ENCODE results near the gene HADHA. TPM values are rescaled to one million over a fixed set of nuclear protein-coding genes. Genes with fewer than 3 reads are reported as not detected.

Gene HADHA
- total RNA-seq, 1 experiment from 2014 or later: 112 TPM

- peaks cover 15 to 26% of the 10 kb centered on the region in 2 experiments for H3K4me1 Mint-ChIP-seq
- Histone ChIP-seq H3K23me2 (ENCODE audit: insufficient read length, low read depth, low read length, poor library complexity, severe bottlenecking) (peaks cover 22% of the 10 kb centered on the region), H3K9ac (ENCODE audit: extremely low read depth, insufficient read length, low read length) (no peak overlapping the region), H3K14ac (ENCODE audit: insufficient read depth, low read length) (no peak overlapping the region), H3K4me2 (ENCODE audit: insufficient read depth, insufficient read length, low read length) (peak overlapping the region; percentile 36), H4K5ac (ENCODE audit: insufficient read length, low read depth, low read length) (no peak overlapping the region), H4K20me1 (ENCODE audit: control insufficient read depth, insufficient read depth, insufficient read length) (no peaks in the 10 kb centered on the region), H4K8ac (replicated peaks; ENCODE audit: insufficient read length, low read depth, low read length) (no peak overlapping the region), H3K18ac (ENCODE audit: insufficient read length, low read depth, low read length) (no peak overlapping the region), H2BK20ac (ENCODE audit: low read depth, low read length, poor library complexity, severe bottlenecking) (no peak overlapping the region), H3K23ac (ENCODE audit: insufficient read length, low read depth, low read length) (no peak overlapping the region), H4K91ac (ENCODE audit: insufficient read length, low read depth, low read length) (no peak overlapping the region), H3K4me1 (ENCODE audit: insufficient read depth, low read length) (no peaks in the 10 kb centered on the region; the same call in 1 of the 2 replicates), H2BK12ac (ENCODE audit: insufficient read length, low read depth, low read length) (no peak overlapping the region), H2BK5ac (ENCODE audit: insufficient read length, low read length) (no peak overlapping the region), H3K56ac (ENCODE audit: insufficient read length, low read depth, low read length) (no peak overlapping the region), H3K27me3 (ENCODE audit: insufficient read depth, low read length) (no peaks in the 10 kb centered on the region), H3K9me3 (ENCODE audit: control insufficient read depth, low read depth, low read length) (no peaks in the 10 kb centered on the region), H3T11ph (ENCODE audit: low read length) (no peak overlapping the region), H2BK15ac (ENCODE audit: low read depth, low read length) (no peak overlapping the region), H3K4ac (ENCODE audit: low read depth, low read length) (no peak overlapping the region), H2AK5ac (ENCODE audit: insufficient read length, low read length) (no peak overlapping the region), H3K27ac (ENCODE audit: insufficient read length, low read depth, low read length) (no peak overlapping the region), H2BK120ac (ENCODE audit: low read depth, low read length, poor library complexity, severe bottlenecking) (no peak overlapping the region), H2AFZ (ENCODE audit: low read length) (no peak overlapping the region), H3K79me1 (ENCODE audit: insufficient read depth, low read depth, low read length, poor library complexity, severe bottlenecking) (no peaks in the 10 kb centered on the region), H3K79me2 (ENCODE audit: insufficient read depth, low read length) (no peaks in the 10 kb centered on the region)
- peaks cover 0 to 5% of the 10 kb centered on the region in 2 experiments; a peak in 2 of 5 replicates for H3K9me3 Mint-ChIP-seq
- no CpG with 5 or more reads among the region's 10 CpGs for WGBS (ENCODE audit: extremely low coverage, insufficient read length, low lambda C conversion rate)
- peaks cover 0 to 12% (median 9%) of the 10 kb centered on the region in 3 experiments; a peak in 6 of 7 replicates for H3K36me3 Mint-ChIP-seq (ENCODE audit: insufficient read depth in 1 of 3, low read depth in 3 of 3)
- DNase-seq: no peak
- H3K27ac Mint-ChIP-seq: no peak overlapping the region; a peak in 1 of 7 replicates
- H3K4me3 Mint-ChIP-seq: peak overlapping the region; percentile 67 to 89
- TF ChIP-seq, protein P1, sequence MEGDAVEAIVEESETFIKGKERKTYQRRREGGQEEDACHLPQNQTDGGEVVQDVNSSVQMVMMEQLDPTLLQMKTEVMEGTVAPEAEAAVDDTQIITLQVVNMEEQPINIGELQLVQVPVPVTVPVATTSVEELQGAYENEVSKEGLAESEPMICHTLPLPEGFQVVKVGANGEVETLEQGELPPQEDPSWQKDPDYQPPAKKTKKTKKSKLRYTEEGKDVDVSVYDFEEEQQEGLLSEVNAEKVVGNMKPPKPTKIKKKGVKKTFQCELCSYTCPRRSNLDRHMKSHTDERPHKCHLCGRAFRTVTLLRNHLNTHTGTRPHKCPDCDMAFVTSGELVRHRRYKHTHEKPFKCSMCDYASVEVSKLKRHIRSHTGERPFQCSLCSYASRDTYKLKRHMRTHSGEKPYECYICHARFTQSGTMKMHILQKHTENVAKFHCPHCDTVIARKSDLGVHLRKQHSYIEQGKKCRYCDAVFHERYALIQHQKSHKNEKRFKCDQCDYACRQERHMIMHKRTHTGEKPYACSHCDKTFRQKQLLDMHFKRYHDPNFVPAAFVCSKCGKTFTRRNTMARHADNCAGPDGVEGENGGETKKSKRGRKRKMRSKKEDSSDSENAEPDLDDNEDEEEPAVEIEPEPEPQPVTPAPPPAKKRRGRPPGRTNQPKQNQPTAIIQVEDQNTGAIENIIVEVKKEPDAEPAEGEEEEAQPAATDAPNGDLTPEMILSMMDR (conservative IDR thresholded peaks at IDR 0.05): no peak
- peaks cover 26% of the 10 kb centered on the region for H3K27me3 Mint-ChIP-seq (ENCODE audit: low read depth)
These were observed 69.6 kb downstream of the HADHA start for GRCh38 chr2:26174691-26175465.

All from H9 (cell line).